GM12892 (cell line): ENCODE data around the gene KLK4.

ENCODE experiments used
- POLR2A ChIP-seq: IDR thresholded peaks from 2 replicates; pipeline ENCODE4 v1.6.1; 2011; ENCODE audit warnings: low read depth, low read length, control low read depth
- POLR2AphosphoS5 ChIP-seq: IDR thresholded peaks from 2 replicates; pipeline ENCODE4 v1.6.1; 2011; ENCODE audit warnings: low read depth, low read length, control low read depth
- TAF1 ChIP-seq: IDR thresholded peaks from 2 replicates; pipeline ENCODE4 v1.6.1; 2011; ENCODE audit warnings: low read depth, mild to moderate bottlenecking, control low read depth, low read length, borderline replicate concordance

DNA sequence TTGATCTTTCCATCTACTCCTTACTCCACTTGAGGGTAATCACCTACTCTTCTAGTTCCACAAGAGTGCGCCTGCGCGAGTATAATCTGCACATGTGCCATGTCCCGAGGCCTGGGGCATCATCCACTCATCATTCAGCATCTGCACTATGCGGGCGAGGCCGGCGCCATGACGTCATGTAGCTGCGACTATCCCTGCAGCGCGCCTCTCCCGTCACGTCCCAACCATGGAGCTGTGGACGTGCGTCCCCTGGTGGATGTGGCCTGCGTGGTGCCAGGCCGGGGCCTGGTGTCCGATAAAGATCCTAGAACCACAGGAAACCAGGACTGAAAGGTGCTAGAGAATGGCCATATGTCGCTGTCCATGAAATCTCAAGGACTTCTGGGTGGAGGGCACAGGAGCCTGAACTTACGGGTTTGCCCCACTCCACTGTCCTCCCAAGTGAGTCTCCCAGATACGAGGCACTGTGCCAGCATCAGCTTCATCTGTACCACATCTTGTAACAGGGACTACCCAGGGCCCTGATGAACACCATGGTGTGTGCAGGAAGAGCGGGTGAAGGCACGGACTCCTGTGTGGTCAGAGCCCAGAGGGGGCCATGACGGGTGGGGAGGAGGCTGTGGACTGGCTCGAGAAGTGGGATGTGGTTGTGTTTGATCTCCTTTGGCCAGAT lies 40.6 kb downstream of the KLK4 start:
- no peak for TF ChIP-seq POLR2A
- TF ChIP-seq POLR2AphosphoS5, result no peak
- no peak for TF ChIP-seq TAF1
